T-helper 2 cell (primary cell): ENCODE data around the gene SPEM1.
A peak's percentile ranks its signal among the peaks of the same experiment; 100 is the strongest.

Experiments used
- DNase-seq, 5 experiments: peaks; one replicate each; pipeline versions ENCODE4 v3.0.0 to v3.0.0-alpha.2; 2012 to 2022

The SPEM1 gene

GRCh38 chr17:7421186-7421585 lies 1.1 kb downstream of the SPEM1 start:
- no peak for DNase-seq

- DNase-seq, result no peak
These were observed 3.6 kb downstream of the SPEM1 start for GRCh38 chr17:7423679-7424078.

- DNase-seq, result no peak
These were observed 5.2 kb downstream of the SPEM1 start, which contains the start of gene SPEM2 for GRCh38 chr17:7425316-7425715. SPEM2 (plus strand) TSS chr17:7425616; CDS start chr17:7425689, 73 bp downstream.

- DNase-seq, result no peak
These were observed 5.6 kb downstream of the SPEM1 start for GRCh38 chr17:7425756-7426155.

- no peak for DNase-seq
These were observed 6.2 kb downstream of the SPEM1 start for GRCh38 chr17:7426203-7426863.

GRCh38 chr17:7426896-7427489 lies 6.9 kb downstream of the SPEM1 start:
- no peak for DNase-seq

- no peak for DNase-seq
These were observed 7.4 kb downstream of the SPEM1 start for GRCh38 chr17:7427549-7427948.

- no peak for DNase-seq
These were observed 8.4 kb downstream of the SPEM1 start, which contains the start of gene SPEM3 for GRCh38 chr17:7428557-7428956. SPEM3 (plus strand) TSS chr17:7428857; CDS start chr17:7428903, 46 bp downstream.

- DNase-seq, result no peak
These were observed 9.6 kb downstream of the SPEM1 start for GRCh38 chr17:7429722-7430121.

GRCh38 chr17:7431231-7431630 lies 11.1 kb downstream of the SPEM1 start:
- DNase-seq, result no peak

GRCh38 chr17:7432296-7432695 lies 12.2 kb downstream of the SPEM1 start:
- DNase-seq, result no peak

- DNase-seq, result peak in 4 of 5 experiments; percentile 26 to 77 (median 38)
These were observed 15.8 kb downstream of the SPEM1 start for GRCh38 chr17:7435676-7436555.

GRCh38 chr17:7436556-7437368 lies 16.6 kb downstream of the SPEM1 start:
- peak; percentile 57 to 91 (median 69) for DNase-seq

- DNase-seq, result no peak
These were observed 17.3 kb downstream of the SPEM1 start for GRCh38 chr17:7437369-7437863.

- peak in 4 of 5 experiments; percentile 13 to 40 (median 25) for DNase-seq
These were observed 18.0 kb downstream of the SPEM1 start for GRCh38 chr17:7437950-7438614.

GRCh38 chr17:7438656-7439460 lies 18.7 kb downstream of the SPEM1 start:
- DNase-seq, result no peak

- peak in 1 of 5 experiments; percentile 25 for DNase-seq
These were observed 19.5 kb downstream of the SPEM1 start, which contains the start of gene FGF11 for GRCh38 chr17:7439462-7440112. FGF11 (plus strand) TSS chr17:7439512; CDS start chr17:7439621, 109 bp downstream.

- peak in 2 of 5 experiments; percentile 18 to 63 for DNase-seq
These were observed 20.1 kb downstream of the SPEM1 start for GRCh38 chr17:7440113-7440833.

- no peak for DNase-seq
These were observed 20.7 kb downstream of the SPEM1 start for GRCh38 chr17:7440834-7441195.
